ENCODE results near the gene RSAD2. TPM values are rescaled to one million over a fixed set of nuclear protein-coding genes. Genes with fewer than 3 reads are reported as not detected.
A peak's percentile ranks its signal among the peaks of the same experiment; 100 is the strongest.

The RSAD2 gene
- total RNA-seq, 1 donor from 2014 or later, result 9.5 TPM

GRCh38 chr2:6926071-6926732 is 48.6 kb downstream of the RSAD2 start:
- Mint-ChIP-seq H3K36me3 (ENCODE audit: low read depth, unreplicated experiment) (peaks cover 1% of the 10 kb centered on the region), H3K4me3 (ENCODE audit: unreplicated experiment) (no peak overlapping the region), H3K27ac (ENCODE audit: unreplicated experiment) (no peak overlapping the region), H3K9me3 (ENCODE audit: unreplicated experiment) (no peaks in the 10 kb centered on the region), H3K27me3 (ENCODE audit: low read depth, unreplicated experiment) (peaks cover 4% of the 10 kb centered on the region), H3K4me1 (ENCODE audit: low read depth, unreplicated experiment) (peaks cover 5% of the 10 kb centered on the region)
- Histone ChIP-seq H3K4me3 (ENCODE audit: insufficient read depth, low read depth, low read length) (no peak overlapping the region), H3K27ac (ENCODE audit: low read depth, low read length) (no peak overlapping the region), H2AFZ (ENCODE audit: low read depth, low read length) (no peak overlapping the region), H3K9ac (ENCODE audit: low read length) (no peak overlapping the region), H3K9me3 (ENCODE audit: insufficient read depth, low read depth, low read length) (no peaks in the 10 kb centered on the region), H4K20me1 (ENCODE audit: insufficient read depth, low read length) (peaks cover 35% of the 10 kb centered on the region), H3K4me2 (ENCODE audit: low read length) (no peak overlapping the region), H3K79me2 (ENCODE audit: insufficient read depth, low read length) (peaks cover 8% of the 10 kb centered on the region), H3K36me3 (ENCODE audit: insufficient read depth, low read length) (no peaks in the 10 kb centered on the region), H3K27me3 (ENCODE audit: insufficient read depth, low read length) (no peaks in the 10 kb centered on the region), H3K4me1 (ENCODE audit: insufficient read depth, low read length) (peaks cover 5% of the 10 kb centered on the region)
- TF ChIP-seq CTCF (IDR thresholded peaks at IDR 0.05; ENCODE audit: insufficient read depth, low read depth, low read length) (no peak), EZH2 (IDR thresholded peaks at IDR 0.05; ENCODE audit: insufficient read depth, low read length) (no peak)
- FAIRE-seq (no peak), DNase-seq (ENCODE audit: low read depth) (no peak)

DNA sequence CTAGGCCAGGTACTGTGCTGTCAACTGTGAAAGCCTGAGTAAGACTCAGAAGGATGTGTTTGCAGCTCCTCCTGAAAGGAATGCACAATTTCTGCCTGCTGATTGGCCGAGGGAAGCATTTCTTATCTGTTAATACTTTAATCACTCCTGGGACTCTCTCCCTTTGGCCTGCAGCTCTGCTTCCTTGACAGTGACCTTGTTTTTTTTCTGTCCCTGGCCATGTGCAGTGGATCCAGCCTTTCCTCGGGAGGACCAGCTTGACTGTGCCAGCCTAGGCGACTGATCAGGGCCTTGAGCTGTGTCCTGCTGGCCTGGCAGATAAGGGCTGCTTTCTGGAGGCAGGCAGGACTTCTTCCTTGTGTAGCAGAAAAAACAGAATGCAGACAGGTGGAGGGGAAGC is 49.6 kb downstream of the RSAD2 start:
- Mint-ChIP-seq H3K4me3 (ENCODE audit: unreplicated experiment) (no peak overlapping the region), H3K4me1 (ENCODE audit: low read depth, unreplicated experiment) (peaks cover 5% of the 10 kb centered on the region), H3K36me3 (ENCODE audit: low read depth, unreplicated experiment) (peaks cover 1% of the 10 kb centered on the region), H3K27ac (ENCODE audit: unreplicated experiment) (peak overlapping the region; percentile 41), H3K27me3 (ENCODE audit: low read depth, unreplicated experiment) (peaks cover 4% of the 10 kb centered on the region), H3K9me3 (ENCODE audit: unreplicated experiment) (peaks cover 2% of the 10 kb centered on the region)
- H3K4me3 ChIP-seq (ENCODE audit: insufficient read depth, low read depth, low read length), result no peak overlapping the region
- H3K79me2 ChIP-seq (ENCODE audit: insufficient read depth, low read length), result peaks cover 8% of the 10 kb centered on the region
- H3K27me3 ChIP-seq (ENCODE audit: insufficient read depth, low read length), result no peaks in the 10 kb centered on the region
- peaks cover 40% of the 10 kb centered on the region for H4K20me1 ChIP-seq (ENCODE audit: insufficient read depth, low read length)
- H3K36me3 ChIP-seq (ENCODE audit: insufficient read depth, low read length), result no peaks in the 10 kb centered on the region
- DNase-seq (ENCODE audit: low read depth) (no peak), FAIRE-seq (no peak)
- H3K27ac ChIP-seq (ENCODE audit: low read depth, low read length), result no peak overlapping the region
- H2AFZ ChIP-seq (ENCODE audit: low read depth, low read length), result no peak overlapping the region
- no peak for TF ChIP-seq EZH2 (IDR thresholded peaks at IDR 0.05; ENCODE audit: insufficient read depth, low read length)
- TF ChIP-seq CTCF (IDR thresholded peaks at IDR 0.05; ENCODE audit: insufficient read depth, low read depth, low read length), result no peak
- H3K9me3 ChIP-seq (ENCODE audit: insufficient read depth, low read depth, low read length), result no peaks in the 10 kb centered on the region
- H3K9ac ChIP-seq (ENCODE audit: low read length), result no peak overlapping the region
- H3K4me1 ChIP-seq (ENCODE audit: insufficient read depth, low read length), result peaks cover 5% of the 10 kb centered on the region
- no peak overlapping the region for H3K4me2 ChIP-seq (ENCODE audit: low read length)

- peaks cover 5% of the 10 kb centered on the region for H3K4me1 Mint-ChIP-seq (ENCODE audit: low read depth, unreplicated experiment)
- peaks cover 8% of the 10 kb centered on the region for H3K79me2 ChIP-seq (ENCODE audit: insufficient read depth, low read length)
- no peak for DNase-seq (ENCODE audit: low read depth)
Observed at GRCh38 chr2:6927753-6928152, 50.2 kb downstream of the RSAD2 start.

More at GRCh38 chr2:6927753-6928152, 50.2 kb downstream of the RSAD2 start:
- Histone ChIP-seq H2AFZ (ENCODE audit: low read depth, low read length) (no peak overlapping the region), H3K9me3 (ENCODE audit: insufficient read depth, low read depth, low read length) (no peaks in the 10 kb centered on the region), H3K4me1 (ENCODE audit: insufficient read depth, low read length) (peaks cover 5% of the 10 kb centered on the region), H3K27me3 (ENCODE audit: insufficient read depth, low read length) (no peaks in the 10 kb centered on the region), H3K9ac (ENCODE audit: low read length) (no peak overlapping the region), H3K27ac (ENCODE audit: low read depth, low read length) (no peak overlapping the region), H3K4me2 (ENCODE audit: low read length) (no peak overlapping the region), H4K20me1 (ENCODE audit: insufficient read depth, low read length) (peaks cover 43% of the 10 kb centered on the region), H3K36me3 (ENCODE audit: insufficient read depth, low read length) (no peaks in the 10 kb centered on the region), H3K4me3 (ENCODE audit: insufficient read depth, low read depth, low read length) (no peak overlapping the region)
- peaks cover 4% of the 10 kb centered on the region for H3K27me3 Mint-ChIP-seq (ENCODE audit: low read depth, unreplicated experiment)
- no peak for FAIRE-seq
- H3K27ac Mint-ChIP-seq (ENCODE audit: unreplicated experiment), result no peak overlapping the region
- peaks cover 1% of the 10 kb centered on the region for H3K36me3 Mint-ChIP-seq (ENCODE audit: low read depth, unreplicated experiment)
- no peak overlapping the region for H3K4me3 Mint-ChIP-seq (ENCODE audit: unreplicated experiment)
- H3K9me3 Mint-ChIP-seq (ENCODE audit: unreplicated experiment), result peaks cover 2% of the 10 kb centered on the region
- TF ChIP-seq EZH2 (IDR thresholded peaks at IDR 0.05; ENCODE audit: insufficient read depth, low read length) (no peak), CTCF (IDR thresholded peaks at IDR 0.05; ENCODE audit: insufficient read depth, low read depth, low read length) (no peak)

All from astrocyte (in vitro differentiated cells and primary cell).